ENCODE measurements around the gene ARHGAP32. TPM values are rescaled to one million over a fixed set of nuclear protein-coding genes. Genes with fewer than 3 reads are reported as not detected.
A peak's percentile ranks its signal among the peaks of the same experiment; 100 is the strongest.

The ARHGAP32 gene
- total and polyA plus RNA-seq, 2 experiments from 2014 or later: 4.0 to 13.0 TPM

DNA sequence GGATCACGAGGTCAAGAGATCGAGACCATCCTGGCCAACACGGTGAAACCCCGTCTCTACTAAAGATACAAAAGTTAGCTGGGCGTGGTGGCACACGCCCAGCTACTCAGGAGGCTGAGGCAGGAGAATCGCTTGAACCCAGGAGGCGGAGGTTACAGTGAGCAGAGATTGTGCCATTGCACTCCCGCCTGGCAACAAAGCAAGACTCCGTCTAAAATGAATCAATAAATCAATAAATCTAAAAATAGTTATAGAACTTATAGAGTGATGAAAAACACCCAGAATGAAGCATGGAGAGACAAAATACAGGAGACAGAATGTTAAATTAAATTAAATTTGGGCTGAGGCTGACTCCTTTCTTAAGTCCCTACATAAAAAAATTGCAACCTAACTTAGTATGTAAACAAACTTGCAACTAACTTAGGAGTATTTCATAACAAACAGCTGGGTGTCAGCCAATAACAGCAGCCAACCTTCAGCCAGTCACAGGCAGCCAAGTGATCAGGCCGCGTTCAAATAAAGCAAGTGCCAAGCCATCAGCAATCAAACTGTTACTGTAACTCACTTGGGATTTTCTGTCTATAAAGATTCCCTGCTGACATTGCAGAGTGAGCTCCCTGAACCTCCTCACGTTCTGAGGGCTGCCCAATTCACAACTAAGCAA lies 242.2 kb downstream of the ARHGAP32 start:
- H3K27me3 ChIP-seq: no peaks in the 10 kb centered on the region
- peak in 1 of 2 donors; percentile 26 for DNase-seq (ENCODE audit: low read depth in 1 of 2, low spot score in 1 of 2)
- TF ChIP-seq, protein P1, sequence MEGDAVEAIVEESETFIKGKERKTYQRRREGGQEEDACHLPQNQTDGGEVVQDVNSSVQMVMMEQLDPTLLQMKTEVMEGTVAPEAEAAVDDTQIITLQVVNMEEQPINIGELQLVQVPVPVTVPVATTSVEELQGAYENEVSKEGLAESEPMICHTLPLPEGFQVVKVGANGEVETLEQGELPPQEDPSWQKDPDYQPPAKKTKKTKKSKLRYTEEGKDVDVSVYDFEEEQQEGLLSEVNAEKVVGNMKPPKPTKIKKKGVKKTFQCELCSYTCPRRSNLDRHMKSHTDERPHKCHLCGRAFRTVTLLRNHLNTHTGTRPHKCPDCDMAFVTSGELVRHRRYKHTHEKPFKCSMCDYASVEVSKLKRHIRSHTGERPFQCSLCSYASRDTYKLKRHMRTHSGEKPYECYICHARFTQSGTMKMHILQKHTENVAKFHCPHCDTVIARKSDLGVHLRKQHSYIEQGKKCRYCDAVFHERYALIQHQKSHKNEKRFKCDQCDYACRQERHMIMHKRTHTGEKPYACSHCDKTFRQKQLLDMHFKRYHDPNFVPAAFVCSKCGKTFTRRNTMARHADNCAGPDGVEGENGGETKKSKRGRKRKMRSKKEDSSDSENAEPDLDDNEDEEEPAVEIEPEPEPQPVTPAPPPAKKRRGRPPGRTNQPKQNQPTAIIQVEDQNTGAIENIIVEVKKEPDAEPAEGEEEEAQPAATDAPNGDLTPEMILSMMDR (IDR thresholded peaks at IDR 0.05; ENCODE audit: low read depth, low read length): no peak
- H3K4me1 ChIP-seq (ENCODE audit: low read depth): peaks cover 6% of the 10 kb centered on the region
- no peak overlapping the region for H3K4me3 ChIP-seq
- no peaks in the 10 kb centered on the region for H3K9me3 ChIP-seq (ENCODE audit: low read depth)
- H3K27ac ChIP-seq: no peak overlapping the region
- H3K36me3 ChIP-seq: no peaks in the 10 kb centered on the region

GRCh38 chr11:128948583-128948982 lies 243.5 kb downstream of the ARHGAP32 start:
- Histone ChIP-seq H3K27ac (no peak overlapping the region), H3K36me3 (no peaks in the 10 kb centered on the region), H3K4me1 (ENCODE audit: low read depth) (peaks cover 6% of the 10 kb centered on the region), H3K4me3 (no peak overlapping the region), H3K27me3 (no peaks in the 10 kb centered on the region), H3K9me3 (ENCODE audit: low read depth) (no peaks in the 10 kb centered on the region)
- peak in 1 of 2 donors; percentile 67 for DNase-seq (ENCODE audit: low read depth in 1 of 2, low spot score in 1 of 2)
- TF ChIP-seq, protein P1 (IDR thresholded peaks at IDR 0.05; ENCODE audit: low read depth, low read length): peak; percentile 16

- Histone ChIP-seq H3K4me3 (no peak overlapping the region), H3K27me3 (no peaks in the 10 kb centered on the region), H3K4me1 (ENCODE audit: low read depth) (peaks cover 6% of the 10 kb centered on the region), H3K36me3 (no peaks in the 10 kb centered on the region), H3K9me3 (ENCODE audit: low read depth) (no peaks in the 10 kb centered on the region), H3K27ac (no peak overlapping the region)
- DNase-seq (ENCODE audit: low read depth in 1 of 2, low spot score in 1 of 2): no peak
- TF ChIP-seq, protein P1 (IDR thresholded peaks at IDR 0.05; ENCODE audit: low read depth, low read length): no peak
These were observed 244.4 kb downstream of the ARHGAP32 start for GRCh38 chr11:128947773-128948172.

DNA sequence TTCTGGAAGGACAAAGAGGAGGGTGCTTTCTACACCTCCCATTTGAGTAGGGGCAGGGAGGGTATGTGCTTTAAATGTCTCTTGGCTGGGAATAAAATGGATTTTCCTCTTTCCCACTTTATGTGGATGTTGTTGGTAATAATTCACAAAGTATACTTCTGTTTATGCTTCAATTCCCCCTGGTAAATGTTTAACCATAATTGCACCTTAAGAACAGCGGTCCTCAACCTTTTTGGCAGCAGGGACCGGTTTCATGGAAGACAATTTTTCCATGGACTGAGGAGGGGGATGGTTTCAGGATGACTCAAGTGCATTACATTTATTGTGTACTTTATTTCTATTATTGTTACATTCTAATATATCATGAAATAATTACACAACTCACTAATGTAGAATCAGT lies 245.5 kb downstream of the ARHGAP32 start:
- DNase-seq (ENCODE audit: low read depth in 1 of 2, low spot score in 1 of 2): no peak
- Histone ChIP-seq H3K27ac (no peak overlapping the region), H3K27me3 (no peaks in the 10 kb centered on the region), H3K4me3 (no peak overlapping the region), H3K9me3 (ENCODE audit: low read depth) (no peaks in the 10 kb centered on the region), H3K36me3 (no peaks in the 10 kb centered on the region), H3K4me1 (ENCODE audit: low read depth) (peaks cover 6% of the 10 kb centered on the region)
- TF ChIP-seq, protein P1 (IDR thresholded peaks at IDR 0.05; ENCODE audit: low read depth, low read length): no peak

GRCh38 chr11:128943428-128943976 lies 248.6 kb downstream of the ARHGAP32 start:
- H3K27ac ChIP-seq: no peak overlapping the region
- H3K36me3 ChIP-seq: no peaks in the 10 kb centered on the region
- TF ChIP-seq, protein P1 (IDR thresholded peaks at IDR 0.05; ENCODE audit: low read depth, low read length): no peak
- H3K4me1 ChIP-seq (ENCODE audit: low read depth): peaks cover 6% of the 10 kb centered on the region
- no peaks in the 10 kb centered on the region for H3K27me3 ChIP-seq
- no peaks in the 10 kb centered on the region for H3K9me3 ChIP-seq (ENCODE audit: low read depth)
- no peak overlapping the region for H3K4me3 ChIP-seq
- DNase-seq (ENCODE audit: low read depth in 1 of 2, low spot score in 1 of 2): no peak

Data from cardiac muscle cell (in vitro differentiated cells and primary cell).